WERI-Rb-1 (cell line): ENCODE results near the gene RCN2.

Source experiments
- DNase-seq: peaks from one replicate; pipeline ENCODE4 v3.0.0-alpha.2; 2020
- H3K27ac ChIP-seq: fragments of 250-450 bp; sonication (Bioruptor Pico); 2 replicates; pipeline ENCODE4 v1.5.1; 2020; ENCODE audit warnings: mild to moderate bottlenecking, moderate library complexity
- H3K27me3 ChIP-seq: fragments of 250-450 bp; sonication (Bioruptor Pico); 2 replicates; pipeline ENCODE4 v1.5.1; 2021; ENCODE audit warnings: mild to moderate bottlenecking, low read depth, moderate library complexity; ENCODE audit not compliant: insufficient read depth, severe bottlenecking
- H3K36me3 ChIP-seq: fragments of 250-450 bp; sonication (Bioruptor Pico); 2 replicates; pipeline ENCODE4 v1.5.1; 2020; ENCODE audit warnings: mild to moderate bottlenecking, moderate library complexity
- H3K4me3 ChIP-seq: 2 replicates; pipeline ENCODE4 v1.5.1; 2011; ENCODE audit warnings: low read depth, mild to moderate bottlenecking, control low read depth, low read length
- H3K9me3 ChIP-seq: fragments of 250-450 bp; sonication (Bioruptor Pico); 2 replicates; pipeline ENCODE4 v1.5.1; 2021; ENCODE audit warnings: mild to moderate bottlenecking, moderate library complexity; ENCODE audit not compliant: severe bottlenecking
- TF ChIP-seq, protein P1 (sequence below): IDR thresholded peaks from 2 replicates; pipeline ENCODE4 v1.5.1; 2011; ENCODE audit warnings: low read depth, mild to moderate bottlenecking, control low read depth, inconsistent platforms, low read length

Gene RCN2

DNA sequence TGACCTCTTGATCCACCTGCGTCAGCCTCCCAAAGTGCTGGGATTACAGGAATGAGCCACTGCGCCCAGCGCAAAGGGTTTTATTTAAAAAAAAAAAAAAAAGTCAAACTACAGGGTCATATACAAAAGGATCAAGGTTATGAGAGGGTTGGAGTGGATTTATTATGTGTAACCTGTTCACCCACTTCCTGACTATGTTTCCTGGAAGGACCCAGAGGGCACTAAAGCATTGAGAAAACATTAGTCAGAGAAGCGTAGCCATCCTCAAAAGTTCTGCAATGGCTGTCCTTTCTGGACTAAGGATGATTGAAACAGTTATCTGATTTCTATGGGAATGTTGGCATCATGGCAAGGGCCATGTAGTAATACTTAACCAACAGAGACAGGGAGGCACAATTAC, 19.1 kb upstream of the RCN2 start:
- no peak overlapping the region for H3K4me3 ChIP-seq
- H3K9me3 ChIP-seq, result no peaks in the 10 kb centered on the region
- no peak overlapping the region for H3K27ac ChIP-seq
- TF ChIP-seq, protein P1, sequence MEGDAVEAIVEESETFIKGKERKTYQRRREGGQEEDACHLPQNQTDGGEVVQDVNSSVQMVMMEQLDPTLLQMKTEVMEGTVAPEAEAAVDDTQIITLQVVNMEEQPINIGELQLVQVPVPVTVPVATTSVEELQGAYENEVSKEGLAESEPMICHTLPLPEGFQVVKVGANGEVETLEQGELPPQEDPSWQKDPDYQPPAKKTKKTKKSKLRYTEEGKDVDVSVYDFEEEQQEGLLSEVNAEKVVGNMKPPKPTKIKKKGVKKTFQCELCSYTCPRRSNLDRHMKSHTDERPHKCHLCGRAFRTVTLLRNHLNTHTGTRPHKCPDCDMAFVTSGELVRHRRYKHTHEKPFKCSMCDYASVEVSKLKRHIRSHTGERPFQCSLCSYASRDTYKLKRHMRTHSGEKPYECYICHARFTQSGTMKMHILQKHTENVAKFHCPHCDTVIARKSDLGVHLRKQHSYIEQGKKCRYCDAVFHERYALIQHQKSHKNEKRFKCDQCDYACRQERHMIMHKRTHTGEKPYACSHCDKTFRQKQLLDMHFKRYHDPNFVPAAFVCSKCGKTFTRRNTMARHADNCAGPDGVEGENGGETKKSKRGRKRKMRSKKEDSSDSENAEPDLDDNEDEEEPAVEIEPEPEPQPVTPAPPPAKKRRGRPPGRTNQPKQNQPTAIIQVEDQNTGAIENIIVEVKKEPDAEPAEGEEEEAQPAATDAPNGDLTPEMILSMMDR, result no peak
- H3K27me3 ChIP-seq, result no peaks in the 10 kb centered on the region
- H3K36me3 ChIP-seq, result no peaks in the 10 kb centered on the region
- no peak for DNase-seq

DNA sequence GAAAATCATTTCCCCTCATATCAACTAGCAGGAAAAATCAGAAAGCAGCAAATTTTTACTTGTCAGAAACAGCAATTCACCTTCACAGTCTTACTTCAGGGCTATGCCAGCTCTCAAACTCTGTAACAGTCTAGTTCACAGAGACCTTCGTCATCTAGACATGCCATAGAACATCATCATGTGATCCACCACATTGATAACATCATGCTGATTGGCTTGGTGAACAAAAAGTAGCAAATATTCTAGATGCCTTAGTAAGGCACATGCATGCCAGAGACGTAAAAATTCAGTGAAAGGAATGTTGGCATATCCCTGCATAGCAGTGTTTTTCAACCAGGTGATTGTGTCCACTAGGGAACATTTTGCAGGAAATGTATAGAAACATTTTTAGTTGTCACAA, 17.8 kb upstream of the RCN2 start:
- no peaks in the 10 kb centered on the region for H3K36me3 ChIP-seq
- DNase-seq, result no peak

DNA sequence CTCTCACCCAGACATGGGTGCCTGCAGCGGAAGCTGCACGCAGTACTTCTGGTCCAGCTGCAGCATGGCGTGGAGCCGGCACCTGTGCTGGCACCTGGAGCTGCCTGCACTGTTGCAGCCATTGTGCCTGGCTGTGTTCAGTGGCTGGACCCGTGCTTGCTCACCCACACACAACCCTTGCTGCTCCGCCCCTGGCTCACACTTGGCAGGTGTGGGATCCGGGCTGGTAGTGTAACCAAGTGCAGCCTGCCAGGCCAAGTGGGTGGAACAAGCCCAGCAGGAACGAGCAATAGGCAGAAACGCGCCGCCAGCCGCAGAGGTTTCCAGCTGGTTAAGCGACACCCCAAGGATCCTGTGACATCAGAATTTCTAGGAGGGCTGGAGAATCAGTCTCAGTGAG, 15.2 kb upstream of the RCN2 start:
- Histone ChIP-seq H3K27ac (no peak overlapping the region), H3K36me3 (no peaks in the 10 kb centered on the region), H3K4me3 (no peak overlapping the region), H3K27me3 (no peaks in the 10 kb centered on the region), H3K9me3 (no peaks in the 10 kb centered on the region)
- no peak for DNase-seq
- TF ChIP-seq, protein P1, result no peak

More for the DNA sequence above, 17.8 kb upstream of the RCN2 start:
- Histone ChIP-seq H3K4me3 (no peak overlapping the region), H3K27me3 (no peaks in the 10 kb centered on the region), H3K27ac (no peak overlapping the region), H3K9me3 (no peaks in the 10 kb centered on the region)
- TF ChIP-seq, protein P1, result no peak

DNA sequence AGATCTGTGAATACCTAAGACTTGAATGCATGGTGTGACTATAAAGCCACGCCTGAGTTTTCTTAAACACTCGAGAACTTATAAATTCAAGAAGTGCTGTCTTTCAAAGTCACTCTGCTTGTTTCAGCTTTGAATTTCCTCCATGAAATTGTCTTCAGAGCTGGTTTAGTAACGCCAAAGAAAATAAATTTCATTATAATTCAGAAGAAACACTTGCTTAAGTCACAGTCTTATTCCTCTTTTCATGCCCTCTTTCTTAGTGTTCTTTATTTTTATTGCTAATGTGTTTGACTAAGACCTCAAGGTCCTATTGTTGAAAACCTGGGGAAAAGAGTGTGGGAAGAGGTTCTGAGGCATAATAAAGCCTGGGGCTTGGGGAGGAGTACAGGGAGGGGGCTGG, 3.3 kb upstream of the RCN2 start:
- H3K4me3 ChIP-seq, result no peak overlapping the region
- no peak for DNase-seq
- no peaks in the 10 kb centered on the region for H3K9me3 ChIP-seq
- H3K27me3 ChIP-seq, result no peaks in the 10 kb centered on the region
- peaks cover 6% of the 10 kb centered on the region for H3K36me3 ChIP-seq
- H3K27ac ChIP-seq, result no peak overlapping the region
- TF ChIP-seq, protein P1, result no peak

DNA sequence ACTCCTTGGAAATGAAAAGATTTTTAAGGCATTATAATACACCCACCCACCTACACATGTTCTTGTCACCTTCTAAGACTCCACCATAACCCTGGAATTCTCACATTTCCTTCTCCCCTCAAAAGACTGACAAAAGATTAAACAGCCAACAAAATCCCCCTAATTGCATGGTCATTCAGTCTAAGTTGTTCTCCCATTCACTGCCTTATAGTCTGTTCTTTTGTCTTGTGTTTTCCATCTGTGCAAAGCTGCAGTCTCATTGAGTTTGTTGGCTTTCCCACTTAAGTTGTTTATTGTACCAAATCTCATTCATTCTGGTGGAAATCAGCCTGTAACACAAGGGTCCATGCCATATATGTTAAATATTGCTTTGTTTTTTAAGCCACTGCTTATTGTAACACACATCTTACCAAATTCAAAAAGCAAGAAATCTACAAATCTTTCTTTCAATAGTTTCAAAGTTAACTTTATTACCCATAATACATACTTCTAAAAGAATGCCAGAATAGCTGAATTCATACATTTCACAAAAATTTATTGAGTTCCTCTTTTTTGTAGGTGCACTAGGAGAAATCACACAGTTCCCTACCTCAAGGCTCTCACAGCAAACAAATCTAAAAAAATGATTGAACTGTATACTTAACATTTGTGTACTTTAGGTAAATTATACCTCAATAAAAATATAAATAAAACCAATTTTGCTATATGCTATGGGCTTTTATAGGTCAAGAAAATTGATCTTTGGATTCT, 2.4 kb upstream of the RCN2 start:
- Histone ChIP-seq H3K9me3 (no peaks in the 10 kb centered on the region), H3K36me3 (peaks cover 15% of the 10 kb centered on the region), H3K4me3 (no peak overlapping the region), H3K27me3 (no peaks in the 10 kb centered on the region), H3K27ac (no peak overlapping the region)
- no peak for DNase-seq
- TF ChIP-seq, protein P1, result no peak
